CD4-positive, alpha-beta T cell treated with Interleukin-15 for 1 hour (primary cell): ENCODE measurements around the gene PLAAT5.
A peak's percentile ranks its signal among the peaks of the same experiment; 100 is the strongest.
"Not testable (repeated sequence)": the region's sequence is repeated elsewhere in the genome, so short reads cannot be mapped to it uniquely, and the experiment has no call there.

ENCODE experiments used
- DNase-seq: peaks from one replicate; pipeline ENCODE4 v3.0.0-alpha.2; 2020

The PLAAT5 gene

GRCh38 chr11:63490551-63491239, at the start of gene PLAAT5:
Gene PLAAT5 (minus strand): TSS chr11:63491167. CDS start chr11:63491034, 133 bp downstream.
- no peak for DNase-seq

DNA sequence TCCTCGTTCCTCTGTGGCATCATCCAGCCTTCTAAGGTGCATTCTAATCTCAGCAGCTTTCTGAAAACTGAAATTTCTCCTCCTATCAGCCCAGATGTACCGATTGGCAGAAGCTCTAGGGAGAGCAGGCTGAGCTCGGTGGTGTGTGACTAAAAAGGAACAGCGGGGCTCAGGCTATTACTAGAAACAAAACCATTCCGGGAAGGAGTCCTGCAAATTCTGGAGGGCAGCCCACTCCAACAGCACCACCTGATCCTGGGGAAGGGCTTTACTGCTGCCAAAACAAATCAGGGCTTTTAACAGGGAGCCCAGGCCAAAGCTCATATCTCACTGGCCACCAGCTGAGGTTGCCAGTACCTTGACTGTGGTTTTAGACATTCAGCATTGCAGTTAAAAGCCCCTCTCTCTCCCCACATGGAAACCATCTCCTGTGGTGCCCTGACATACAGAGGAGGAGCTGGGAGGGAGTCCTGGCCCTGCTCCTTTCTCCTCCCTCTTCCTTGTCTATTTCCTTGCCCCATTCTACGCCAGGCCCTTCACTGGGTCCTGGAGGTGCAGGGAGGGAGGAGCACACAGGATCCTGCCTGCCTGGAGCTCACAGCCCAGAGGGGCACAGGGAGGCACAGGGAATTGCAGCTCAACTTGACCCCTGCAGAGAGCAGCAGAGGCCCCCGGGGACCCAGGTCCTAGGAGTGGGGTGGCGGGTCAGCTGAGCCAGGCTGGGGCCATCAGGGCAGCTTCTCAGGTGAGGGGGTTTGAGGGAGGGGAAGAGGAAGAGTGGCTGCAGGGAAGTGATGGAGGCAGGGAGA, 46.5 kb upstream of the PLAAT5 start:
- no peak for DNase-seq

GRCh38 chr11:63536669-63537292, 45.8 kb upstream of the PLAAT5 start, which contains the start of gene PLAAT4:
Gene PLAAT4 (plus strand): TSS chr11:63536808. CDS start chr11:63536869, 61 bp downstream.
- no peak for DNase-seq

DNA sequence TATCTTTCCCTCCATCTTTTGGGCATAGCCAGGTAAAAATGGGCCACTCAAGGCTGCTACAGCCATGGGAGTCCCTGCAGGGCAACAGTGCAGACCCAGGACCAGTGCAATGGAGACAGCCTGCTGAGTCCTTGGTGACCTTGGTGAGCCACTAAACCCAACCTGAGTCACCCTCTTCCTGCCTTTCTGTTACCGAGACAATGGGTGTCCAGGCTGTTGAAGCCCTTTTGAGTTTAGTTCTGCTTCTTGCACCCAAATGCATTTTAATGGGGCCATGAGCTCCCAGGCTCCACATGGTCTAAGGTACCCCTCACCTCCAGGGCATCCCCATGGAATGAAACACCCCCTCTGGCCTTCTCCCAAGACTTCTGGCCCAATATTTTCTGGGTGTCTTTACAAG, 44.8 kb upstream of the PLAAT5 start:
- DNase-seq = no peak

DNA sequence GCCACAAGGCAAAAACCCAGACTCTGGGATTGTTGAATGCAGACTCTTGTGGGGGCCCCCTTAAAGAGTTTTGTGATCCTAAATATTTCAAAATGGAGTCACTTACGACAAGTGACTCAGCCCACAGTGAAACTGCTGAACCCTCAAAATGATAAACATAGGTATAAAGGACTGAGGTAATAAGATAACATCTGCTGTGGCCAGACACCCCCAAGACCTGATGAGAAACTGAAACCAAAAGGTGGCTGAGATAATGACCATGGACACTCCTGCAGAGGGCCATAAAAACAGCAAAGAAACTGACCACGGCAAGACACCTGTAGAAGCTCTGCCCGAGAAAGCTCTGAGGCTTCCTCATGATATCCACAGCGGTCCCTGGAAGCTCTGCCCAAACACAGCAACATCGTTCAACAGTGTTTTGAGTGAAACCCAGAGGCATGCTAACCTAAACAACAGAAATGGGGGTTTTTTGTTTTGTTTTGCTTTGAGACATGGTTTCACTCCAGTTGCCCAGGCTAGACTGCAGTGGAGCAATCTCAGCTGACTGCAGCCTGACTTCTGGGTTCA, 44.0 kb upstream of the PLAAT5 start:
- no peak for DNase-seq

- DNase-seq = no peak
Measured at GRCh38 chr11:63534076-63534475, 43.1 kb upstream of the PLAAT5 start.

DNA sequence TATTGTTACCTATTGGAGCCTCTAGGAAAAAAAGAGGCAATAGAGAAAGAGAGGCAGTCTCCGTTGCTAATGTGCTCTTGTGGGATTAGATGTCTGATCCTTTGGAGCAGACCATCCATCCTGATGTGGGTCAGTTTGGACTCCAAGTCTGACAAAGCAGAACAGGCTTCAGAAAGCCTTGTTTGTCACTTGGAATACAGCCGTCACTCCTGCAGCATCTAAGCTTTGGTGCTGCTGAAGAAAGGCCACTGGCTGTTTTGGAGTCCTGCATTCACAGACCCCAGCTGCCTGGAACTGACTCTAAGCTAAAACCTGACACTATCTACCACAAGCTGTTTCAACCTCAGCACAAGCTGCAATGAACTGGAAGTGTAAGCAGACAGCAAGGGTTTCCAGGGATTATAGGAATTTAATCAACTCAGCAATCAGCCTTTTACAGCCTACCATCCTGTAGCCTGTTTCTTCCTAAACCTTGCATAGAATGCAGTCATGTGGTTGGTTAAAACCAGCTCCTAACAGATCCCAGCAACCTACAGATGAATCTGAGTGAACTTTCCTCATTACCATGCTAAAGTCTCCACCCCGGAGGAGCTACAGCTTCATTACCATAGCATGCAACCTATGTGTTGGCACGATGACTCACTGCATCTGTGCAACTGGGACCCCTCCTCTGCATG, 42.0 kb upstream of the PLAAT5 start:
- DNase-seq = no peak

DNA sequence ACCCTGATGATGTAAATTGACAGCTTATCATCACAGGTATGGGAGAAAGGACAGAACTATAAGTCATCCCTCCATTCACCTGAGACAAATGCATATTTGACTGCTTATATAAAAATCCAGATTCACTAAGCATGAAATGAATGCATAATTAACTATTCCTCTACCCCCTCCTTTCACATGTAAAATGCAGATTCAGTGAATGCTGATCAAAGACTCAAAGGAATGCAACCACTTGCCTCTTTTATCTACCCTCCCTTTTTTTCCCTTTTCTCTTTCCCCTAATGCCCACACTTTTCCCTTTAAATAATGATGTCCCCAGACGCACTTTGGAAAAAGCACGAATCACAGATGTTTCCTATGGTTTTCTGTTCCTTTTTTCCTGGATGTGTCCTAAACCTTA, 41.1 kb upstream of the PLAAT5 start:
- no peak for DNase-seq

GRCh38 chr11:63531074-63531792, 40.3 kb upstream of the PLAAT5 start:
- DNase-seq = peak; percentile 79

GRCh38 chr11:63530021-63530420, 39.1 kb upstream of the PLAAT5 start:
- DNase-seq = no peak

GRCh38 chr11:63529373-63529772, 38.4 kb upstream of the PLAAT5 start:
- DNase-seq = not testable (repeated sequence)

GRCh38 chr11:63528729-63529278, 37.8 kb upstream of the PLAAT5 start:
- DNase-seq = not testable (repeated sequence)

- DNase-seq = not testable (repeated sequence)
Measured at GRCh38 chr11:63528156-63528555, 37.2 kb upstream of the PLAAT5 start.

DNA sequence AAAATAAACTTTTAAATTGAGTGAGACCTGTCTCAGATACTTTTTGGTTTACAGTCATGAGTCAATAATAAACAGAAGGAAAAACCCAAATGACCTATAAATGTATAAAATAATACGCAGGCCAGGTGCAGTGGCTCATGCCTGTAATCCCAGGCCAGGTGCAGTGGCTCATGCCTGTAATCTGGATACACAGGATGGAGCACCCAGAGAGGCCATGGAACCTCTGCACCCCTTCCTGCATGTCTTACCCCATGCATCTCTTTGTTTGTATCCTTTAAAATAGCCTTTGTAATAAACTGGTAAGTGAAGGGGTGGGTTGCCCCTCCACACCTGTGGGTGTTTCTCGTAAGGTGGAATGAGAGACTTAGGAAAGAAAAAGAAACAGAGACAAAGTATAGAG, 36.7 kb upstream of the PLAAT5 start:
- DNase-seq = no peak

- no peak for DNase-seq
Measured at GRCh38 chr11:63523151-63523550, 32.2 kb upstream of the PLAAT5 start.

- DNase-seq = no peak
Measured at GRCh38 chr11:63521896-63522295, 30.9 kb upstream of the PLAAT5 start.

DNA sequence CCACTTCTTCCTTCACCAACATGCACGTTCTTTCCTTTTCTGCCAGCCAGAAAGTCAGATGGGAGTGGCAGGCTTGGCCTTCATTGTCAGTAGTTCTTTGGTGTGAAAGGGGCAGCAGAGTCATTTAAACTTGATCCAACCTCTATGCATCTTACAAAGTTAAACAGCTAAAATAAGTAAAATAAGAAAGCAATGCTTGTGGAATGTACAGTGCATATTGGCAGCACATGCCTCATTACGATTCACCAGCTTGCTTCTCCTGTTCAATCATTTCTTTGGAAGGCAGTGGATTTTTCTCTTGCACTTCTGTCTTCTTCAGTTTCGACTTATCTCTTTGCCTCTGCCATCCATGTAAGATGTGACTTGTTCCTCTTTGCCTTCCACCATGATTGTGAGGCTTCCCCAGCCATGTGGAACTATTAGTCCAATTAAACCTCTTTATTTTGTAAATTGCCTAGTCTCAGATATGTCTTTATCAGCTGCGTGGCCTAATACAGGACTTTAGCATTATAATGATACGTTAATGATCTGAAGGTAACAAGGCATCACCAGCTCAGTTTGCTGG, 29.7 kb upstream of the PLAAT5 start:
- DNase-seq = no peak

DNA sequence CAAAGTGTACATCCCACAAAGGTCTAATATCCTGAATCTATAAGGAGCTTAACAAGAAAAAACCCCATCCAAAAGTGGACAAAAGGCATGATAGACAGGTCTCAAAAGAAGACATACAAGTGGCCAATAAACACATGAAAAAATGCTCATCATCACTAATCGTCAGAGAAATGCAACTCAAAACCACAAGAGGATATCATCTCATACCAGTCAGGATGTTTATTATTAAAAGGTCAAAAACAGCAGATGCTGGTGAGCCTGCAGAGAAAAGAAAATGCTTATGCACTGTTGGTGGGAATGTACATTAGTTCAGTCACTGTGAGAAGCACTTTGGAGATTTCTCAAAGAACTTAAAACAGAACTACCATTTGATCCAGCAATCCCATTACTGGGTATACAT, 27.6 kb upstream of the PLAAT5 start:
- no peak for DNase-seq

DNA sequence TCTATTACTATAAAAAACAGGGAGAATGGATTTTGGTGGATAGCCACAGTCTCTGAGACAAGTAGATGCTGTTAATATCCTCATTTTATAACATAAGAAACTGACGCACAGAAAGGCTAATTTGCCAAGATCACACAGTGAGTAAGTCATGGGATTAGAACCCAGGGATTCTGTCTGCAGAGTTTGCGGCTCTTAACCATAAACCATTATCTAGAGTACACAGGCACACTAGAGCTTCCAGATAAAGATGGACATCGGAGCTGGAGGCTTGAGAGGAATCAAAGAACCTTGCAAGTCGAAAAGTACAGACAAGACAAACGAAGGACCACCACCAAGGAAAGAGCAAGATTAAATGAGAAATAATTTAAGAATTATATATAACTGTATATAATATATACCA, 26.2 kb upstream of the PLAAT5 start:
- no peak for DNase-seq

DNA sequence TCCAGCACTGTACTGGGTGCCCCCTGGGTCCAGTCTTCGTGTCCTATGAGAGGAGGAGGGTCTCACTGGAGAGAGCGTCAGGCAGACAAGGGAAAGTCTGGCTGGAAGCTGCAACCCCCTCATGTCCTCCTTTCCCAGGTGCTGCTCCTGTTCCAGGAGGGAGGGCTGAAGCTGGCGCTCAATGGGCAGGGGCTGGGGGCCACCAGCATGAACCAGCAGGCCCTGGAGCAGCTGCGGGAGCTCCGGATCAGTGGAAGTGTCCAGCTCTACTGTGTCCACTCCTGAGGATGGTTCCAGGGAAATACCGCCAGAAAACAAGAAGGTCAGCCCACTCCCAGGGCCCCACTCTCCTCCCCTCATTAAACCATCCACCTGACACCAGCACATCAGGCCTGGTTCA, 25.1 kb upstream of the PLAAT5 start:
- no peak for DNase-seq

GRCh38 chr11:63512816-63513215, 21.8 kb upstream of the PLAAT5 start:
- DNase-seq = no peak
